ENCODE results near the gene OXLD1.

GRCh38 chr17:81690549-81690948 lies 24.1 kb upstream of the OXLD1 start:
- TF ChIP-seq CTCF (IDR thresholded peaks at IDR 0.05; ENCODE audit: low read depth, low read length, missing input control): no peak
- TF ChIP-seq, protein P1, sequence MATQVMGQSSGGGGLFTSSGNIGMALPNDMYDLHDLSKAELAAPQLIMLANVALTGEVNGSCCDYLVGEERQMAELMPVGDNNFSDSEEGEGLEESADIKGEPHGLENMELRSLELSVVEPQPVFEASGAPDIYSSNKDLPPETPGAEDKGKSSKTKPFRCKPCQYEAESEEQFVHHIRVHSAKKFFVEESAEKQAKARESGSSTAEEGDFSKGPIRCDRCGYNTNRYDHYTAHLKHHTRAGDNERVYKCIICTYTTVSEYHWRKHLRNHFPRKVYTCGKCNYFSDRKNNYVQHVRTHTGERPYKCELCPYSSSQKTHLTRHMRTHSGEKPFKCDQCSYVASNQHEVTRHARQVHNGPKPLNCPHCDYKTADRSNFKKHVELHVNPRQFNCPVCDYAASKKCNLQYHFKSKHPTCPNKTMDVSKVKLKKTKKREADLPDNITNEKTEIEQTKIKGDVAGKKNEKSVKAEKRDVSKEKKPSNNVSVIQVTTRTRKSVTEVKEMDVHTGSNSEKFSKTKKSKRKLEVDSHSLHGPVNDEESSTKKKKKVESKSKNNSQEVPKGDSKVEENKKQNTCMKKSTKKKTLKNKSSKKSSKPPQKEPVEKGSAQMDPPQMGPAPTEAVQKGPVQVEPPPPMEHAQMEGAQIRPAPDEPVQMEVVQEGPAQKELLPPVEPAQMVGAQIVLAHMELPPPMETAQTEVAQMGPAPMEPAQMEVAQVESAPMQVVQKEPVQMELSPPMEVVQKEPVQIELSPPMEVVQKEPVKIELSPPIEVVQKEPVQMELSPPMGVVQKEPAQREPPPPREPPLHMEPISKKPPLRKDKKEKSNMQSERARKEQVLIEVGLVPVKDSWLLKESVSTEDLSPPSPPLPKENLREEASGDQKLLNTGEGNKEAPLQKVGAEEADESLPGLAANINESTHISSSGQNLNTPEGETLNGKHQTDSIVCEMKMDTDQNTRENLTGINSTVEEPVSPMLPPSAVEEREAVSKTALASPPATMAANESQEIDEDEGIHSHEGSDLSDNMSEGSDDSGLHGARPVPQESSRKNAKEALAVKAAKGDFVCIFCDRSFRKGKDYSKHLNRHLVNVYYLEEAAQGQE (IDR thresholded peaks at IDR 0.05): no peak
- TF ChIP-seq GABPA (IDR thresholded peaks at IDR 0.05 in 1 of 2, conservative IDR thresholded peaks at IDR 0.05 in 1 of 2): no peak
- no peak for TF ChIP-seq ATF3 (IDR thresholded peaks at IDR 0.05)
- no peak for TF ChIP-seq TAF1 (conservative IDR thresholded peaks at IDR 0.05)
- TF ChIP-seq YY1 (IDR thresholded peaks at IDR 0.05): no peak
- no peak for TF ChIP-seq RAD21 (IDR thresholded peaks at IDR 0.05)
- TF ChIP-seq SP1 (IDR thresholded peaks at IDR 0.05): no peak
- TF ChIP-seq, protein P2, sequence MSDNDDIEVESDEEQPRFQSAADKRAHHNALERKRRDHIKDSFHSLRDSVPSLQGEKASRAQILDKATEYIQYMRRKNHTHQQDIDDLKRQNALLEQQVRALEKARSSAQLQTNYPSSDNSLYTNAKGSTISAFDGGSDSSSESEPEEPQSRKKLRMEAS (IDR thresholded peaks at IDR 0.05): no peak
- TF ChIP-seq HNF4G (IDR thresholded peaks at IDR 0.05): no peak
